ENCODE data around the gene TGFBR1.
A peak's percentile ranks its signal among the peaks of the same experiment; 100 is the strongest.

TGFBR1 gene

DNA sequence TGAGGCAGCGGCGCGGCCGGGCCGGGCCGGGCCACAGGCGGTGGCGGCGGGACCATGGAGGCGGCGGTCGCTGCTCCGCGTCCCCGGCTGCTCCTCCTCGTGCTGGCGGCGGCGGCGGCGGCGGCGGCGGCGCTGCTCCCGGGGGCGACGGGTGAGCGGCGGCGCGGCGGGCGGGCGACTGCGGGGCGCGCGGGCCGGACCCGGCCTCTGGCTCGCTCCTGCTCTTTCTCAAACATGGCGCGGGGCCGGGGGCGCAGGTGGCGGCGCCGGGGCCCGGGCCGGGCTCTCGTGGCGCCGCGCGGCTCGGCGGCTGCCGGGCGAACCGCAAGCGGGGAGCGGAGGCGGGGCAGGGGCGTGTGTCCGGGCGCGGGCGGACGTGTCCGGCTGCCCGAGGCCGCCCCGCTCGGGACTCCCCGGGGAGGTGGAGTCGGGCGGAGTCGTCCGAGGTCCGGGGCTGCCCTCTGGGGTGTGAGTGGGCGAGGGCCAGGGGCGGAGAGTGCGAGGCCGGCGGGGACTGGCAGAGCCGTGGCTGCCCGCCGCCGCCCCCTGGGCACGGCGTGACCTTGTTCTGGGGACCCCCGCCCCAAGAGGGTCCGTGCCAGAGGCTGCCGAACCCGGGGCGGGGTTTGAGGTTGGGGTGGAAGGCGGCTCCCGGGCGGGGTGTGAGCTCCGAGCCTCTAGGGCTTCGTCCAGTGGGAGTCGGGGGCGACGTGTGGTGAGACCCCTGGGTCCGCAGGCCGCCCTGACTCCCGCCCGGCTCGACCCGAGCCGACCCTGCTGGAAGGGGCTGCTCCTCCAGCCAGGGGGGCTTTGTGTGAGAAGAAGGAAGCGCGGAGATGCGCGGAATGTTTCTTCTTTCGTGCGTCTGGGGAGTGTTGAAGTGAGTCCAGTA is 485 bp downstream of the TGFBR1 start:
- FAIRE-seq = peak; percentile 20
- no peak for TF ChIP-seq PAX5 (IDR thresholded peaks at IDR 0.05; ENCODE audit: insufficient read depth, low read length, severe bottlenecking)
- TF ChIP-seq SPI1 (IDR thresholded peaks at IDR 0.05; ENCODE audit: low read depth, low read length) = peak; percentile 13; the same call in 1 of the 2 replicates
- peak; percentile 20; the same call in 1 of the 2 replicates for TF ChIP-seq TAF1 (IDR thresholded peaks at IDR 0.05; ENCODE audit: low read depth, low read length)
- peak; percentile 60 for DNase-seq (ENCODE audit: insufficient read length, low spot score)

DNA sequence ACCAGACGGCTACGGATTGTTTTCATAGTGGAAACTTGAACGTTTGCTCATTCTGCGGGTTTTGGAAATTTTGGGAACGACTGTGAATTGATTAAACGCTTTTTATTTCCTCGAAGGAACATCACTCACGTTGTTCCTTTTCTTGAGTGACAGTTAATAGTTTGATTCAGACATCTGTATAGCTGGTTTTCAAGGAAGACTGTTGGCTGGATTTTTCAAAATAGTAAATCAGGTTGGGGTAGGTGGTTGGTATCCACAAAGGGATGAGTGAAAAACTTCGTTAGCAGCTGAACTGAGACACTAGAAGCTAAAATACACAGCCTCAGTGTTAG is 1.1 kb downstream of the TGFBR1 start:
- TF ChIP-seq TAF1 (IDR thresholded peaks at IDR 0.05; ENCODE audit: low read depth, low read length) = no peak
- no peak for TF ChIP-seq POLR2AphosphoS5 (IDR thresholded peaks at IDR 0.05; ENCODE audit: low read depth, low read length)
- TF ChIP-seq SPI1 (IDR thresholded peaks at IDR 0.05; ENCODE audit: low read depth, low read length) = no peak
- TF ChIP-seq POU2F2 (IDR thresholded peaks at IDR 0.05; ENCODE audit: low read depth, low read length) = no peak
- TF ChIP-seq POLR2A (IDR thresholded peaks at IDR 0.05; ENCODE audit: low read depth, low read length) = no peak
- no peak for TF ChIP-seq PAX5 (IDR thresholded peaks at IDR 0.05; ENCODE audit: insufficient read depth, low read length, severe bottlenecking)
- DNase-seq (ENCODE audit: insufficient read length, low spot score) (no peak), FAIRE-seq (no peak)

- no peak for DNase-seq (ENCODE audit: insufficient read length, low spot score)
- TF ChIP-seq POLR2AphosphoS5 (IDR thresholded peaks at IDR 0.05; ENCODE audit: low read depth, low read length) = no peak
- no peak for FAIRE-seq
Observed at GRCh38 chr9:99107421-99107820, 2.5 kb downstream of the TGFBR1 start.

GRCh38 chr9:99108131-99108530 is 3.2 kb downstream of the TGFBR1 start:
- no peak for DNase-seq (ENCODE audit: insufficient read length, low spot score)

DNA sequence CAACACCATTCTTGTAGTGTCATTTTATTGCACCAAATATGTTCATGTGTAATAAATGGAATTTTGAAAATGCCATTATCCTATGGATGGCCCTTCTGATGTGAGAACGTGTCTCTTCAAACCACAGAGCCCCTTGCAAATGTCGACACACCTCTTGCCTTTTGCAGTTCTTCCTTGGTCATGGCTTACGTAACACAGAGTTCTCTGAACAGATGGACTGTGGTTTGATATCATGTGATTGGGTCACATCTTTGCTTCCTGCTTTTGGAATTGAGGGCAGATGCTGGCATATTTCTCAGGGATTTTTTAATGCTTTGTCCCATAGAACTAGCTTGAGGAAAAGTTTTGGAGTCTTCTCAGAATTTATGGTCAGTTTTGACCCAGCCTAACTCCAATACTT is 4.6 kb downstream of the TGFBR1 start:
- DNase-seq (ENCODE audit: insufficient read length, low spot score) (no peak), FAIRE-seq (no peak)
- TF ChIP-seq POLR2AphosphoS5 (IDR thresholded peaks at IDR 0.05; ENCODE audit: low read depth, low read length) (no peak), TAF1 (IDR thresholded peaks at IDR 0.05; ENCODE audit: low read depth, low read length) (no peak), POLR2A (IDR thresholded peaks at IDR 0.05; ENCODE audit: low read depth, low read length) (no peak), SPI1 (IDR thresholded peaks at IDR 0.05; ENCODE audit: low read depth, low read length) (no peak), PAX5 (IDR thresholded peaks at IDR 0.05; ENCODE audit: insufficient read depth, low read length, severe bottlenecking) (no peak), POU2F2 (IDR thresholded peaks at IDR 0.05; ENCODE audit: low read depth, low read length) (no peak)

More at GRCh38 chr9:99108131-99108530, 3.2 kb downstream of the TGFBR1 start:
- TF ChIP-seq POLR2A (IDR thresholded peaks at IDR 0.05; ENCODE audit: low read depth, low read length) (no peak), SPI1 (IDR thresholded peaks at IDR 0.05; ENCODE audit: low read depth, low read length) (no peak), TAF1 (IDR thresholded peaks at IDR 0.05; ENCODE audit: low read depth, low read length) (no peak), POLR2AphosphoS5 (IDR thresholded peaks at IDR 0.05; ENCODE audit: low read depth, low read length) (no peak), PAX5 (IDR thresholded peaks at IDR 0.05; ENCODE audit: insufficient read depth, low read length, severe bottlenecking) (no peak), POU2F2 (IDR thresholded peaks at IDR 0.05; ENCODE audit: low read depth, low read length) (no peak)
- FAIRE-seq = no peak

DNA sequence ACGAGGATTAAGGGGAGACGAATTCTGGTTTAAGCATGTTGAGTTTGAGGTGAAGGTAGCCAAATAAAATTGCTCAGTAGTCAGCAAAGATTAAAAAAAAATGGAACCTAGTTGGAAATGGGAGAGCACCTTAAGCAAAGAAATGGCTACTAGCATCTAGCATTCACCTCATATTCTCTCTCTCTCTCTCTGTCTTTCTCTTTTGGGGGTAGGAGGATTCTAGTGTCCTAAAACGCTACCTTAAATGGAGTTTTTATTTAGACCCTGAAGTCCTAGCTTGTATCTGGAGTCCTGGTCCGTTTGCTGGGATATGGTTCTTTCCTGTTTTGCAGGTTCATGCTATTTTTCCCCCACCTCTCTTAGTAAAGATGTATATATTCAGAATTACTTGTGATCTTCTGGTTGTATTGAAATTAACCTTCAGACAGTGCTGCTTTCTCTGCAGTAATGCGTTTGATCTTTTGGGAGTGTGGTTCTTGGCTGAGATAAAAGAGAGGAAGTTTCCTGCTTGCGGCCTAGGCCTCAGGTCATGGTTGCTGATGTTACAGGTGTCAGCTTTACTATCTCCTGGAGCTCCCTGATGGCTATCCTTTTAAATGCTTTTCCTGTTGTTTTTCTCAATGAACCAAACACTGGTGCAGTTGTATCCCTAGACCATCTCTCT is 8.0 kb downstream of the TGFBR1 start:
- FAIRE-seq (peak; percentile 33), DNase-seq (ENCODE audit: insufficient read length, low spot score) (no peak)
- TF ChIP-seq PAX5 (IDR thresholded peaks at IDR 0.05; ENCODE audit: insufficient read depth, low read length, severe bottlenecking) (no peak), SPI1 (IDR thresholded peaks at IDR 0.05; ENCODE audit: low read depth, low read length) (peak; percentile 47; the same call in 1 of the 2 replicates)

DNA sequence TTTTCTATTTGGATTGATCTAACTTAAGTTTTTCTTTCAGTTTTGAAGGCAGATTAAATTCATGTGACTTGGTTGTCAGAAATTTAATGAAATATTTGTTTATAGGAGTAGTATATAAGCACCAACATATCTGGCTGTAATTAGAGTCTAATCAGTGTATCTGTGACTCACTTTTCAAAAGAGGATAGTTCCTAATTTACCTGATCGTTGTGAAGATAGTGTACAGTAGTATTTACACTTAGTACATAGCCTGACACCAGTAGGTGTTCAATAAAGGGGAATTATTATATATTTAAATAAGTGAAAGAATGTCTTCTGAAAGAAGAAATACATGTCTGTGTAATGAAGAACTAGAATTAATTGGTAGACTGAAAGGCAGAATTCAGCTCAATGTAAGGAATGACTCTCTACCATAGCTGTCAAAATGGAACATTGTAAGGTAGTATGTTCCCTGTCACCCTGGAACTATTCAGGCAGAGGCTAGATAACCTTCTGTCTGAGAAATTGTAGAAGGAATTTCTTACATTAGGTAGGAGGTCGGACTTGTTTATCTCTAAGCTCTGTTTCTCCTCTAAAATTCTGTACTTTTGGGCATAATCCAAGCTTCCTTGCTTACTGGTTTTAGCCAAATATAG is 8.6 kb downstream of the TGFBR1 start:
- FAIRE-seq (no peak), DNase-seq (ENCODE audit: insufficient read length, low spot score) (no peak)
- TF ChIP-seq POU2F2 (IDR thresholded peaks at IDR 0.05; ENCODE audit: low read depth, low read length) = no peak
- no peak for TF ChIP-seq POLR2A (IDR thresholded peaks at IDR 0.05; ENCODE audit: low read depth, low read length)
- TF ChIP-seq POLR2AphosphoS5 (IDR thresholded peaks at IDR 0.05; ENCODE audit: low read depth, low read length) = no peak
- TF ChIP-seq SPI1 (IDR thresholded peaks at IDR 0.05; ENCODE audit: low read depth, low read length) = no peak
- no peak for TF ChIP-seq PAX5 (IDR thresholded peaks at IDR 0.05; ENCODE audit: insufficient read depth, low read length, severe bottlenecking)
- TF ChIP-seq TAF1 (IDR thresholded peaks at IDR 0.05; ENCODE audit: low read depth, low read length) = no peak

GRCh38 chr9:99114049-99114440 is 9.1 kb downstream of the TGFBR1 start:
- FAIRE-seq = no peak

DNA sequence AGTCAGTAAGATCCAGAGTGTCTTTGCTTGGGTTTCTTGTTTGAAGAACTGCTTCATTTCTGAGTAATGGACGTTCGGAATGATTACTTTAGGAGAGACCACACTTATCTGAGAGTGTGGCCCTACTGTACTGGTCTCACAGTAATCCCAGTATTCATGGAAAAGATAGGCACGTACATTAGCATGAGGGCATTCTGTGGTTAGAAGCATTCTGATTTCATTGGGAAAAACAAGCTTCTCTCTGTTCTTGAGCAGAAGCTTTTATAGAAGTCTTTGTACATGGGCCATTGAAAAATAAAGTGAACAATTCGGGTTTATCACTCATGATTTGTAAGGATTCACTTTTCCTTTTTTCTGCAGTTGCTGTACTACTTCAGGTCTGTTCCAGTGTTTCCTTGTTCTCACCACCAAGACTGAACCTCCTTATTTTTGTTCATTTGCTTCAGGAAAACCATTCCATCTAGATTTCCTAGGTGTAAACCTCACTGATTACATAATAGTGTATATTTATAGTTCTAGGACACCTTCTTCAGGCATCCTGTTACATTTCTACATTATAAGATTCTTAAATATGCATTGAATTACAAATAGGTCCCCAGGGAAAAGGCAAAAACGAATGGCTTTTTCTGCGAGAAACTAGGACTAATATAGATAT is 10.1 kb downstream of the TGFBR1 start:
- no peak for TF ChIP-seq PAX5 (IDR thresholded peaks at IDR 0.05; ENCODE audit: insufficient read depth, low read length, severe bottlenecking)
- TF ChIP-seq TAF1 (IDR thresholded peaks at IDR 0.05; ENCODE audit: low read depth, low read length) = no peak
- no peak for TF ChIP-seq SPI1 (IDR thresholded peaks at IDR 0.05; ENCODE audit: low read depth, low read length)
- TF ChIP-seq POU2F2 (IDR thresholded peaks at IDR 0.05; ENCODE audit: low read depth, low read length) = no peak
- no peak for TF ChIP-seq POLR2AphosphoS5 (IDR thresholded peaks at IDR 0.05; ENCODE audit: low read depth, low read length)
- TF ChIP-seq POLR2A (IDR thresholded peaks at IDR 0.05; ENCODE audit: low read depth, low read length) = no peak
- DNase-seq (ENCODE audit: insufficient read length, low spot score) (no peak), FAIRE-seq (no peak)

More at GRCh38 chr9:99114049-99114440, 9.1 kb downstream of the TGFBR1 start:
- no peak for DNase-seq (ENCODE audit: insufficient read length, low spot score)
- no peak for TF ChIP-seq PAX5 (IDR thresholded peaks at IDR 0.05; ENCODE audit: insufficient read depth, low read length, severe bottlenecking)
- TF ChIP-seq POLR2AphosphoS5 (IDR thresholded peaks at IDR 0.05; ENCODE audit: low read depth, low read length) = no peak
- no peak for TF ChIP-seq TAF1 (IDR thresholded peaks at IDR 0.05; ENCODE audit: low read depth, low read length)
- TF ChIP-seq SPI1 (IDR thresholded peaks at IDR 0.05; ENCODE audit: low read depth, low read length) = no peak
- TF ChIP-seq POLR2A (IDR thresholded peaks at IDR 0.05; ENCODE audit: low read depth, low read length) = no peak
- TF ChIP-seq POU2F2 (IDR thresholded peaks at IDR 0.05; ENCODE audit: low read depth, low read length) = no peak
